Gastroesophageal sphincter (tissue), 3 donors: ENCODE results near the gene KCNT1.

Source experiments
- POLR2A ChIP-seq, 2 donors: fragments of 450-650 bp; IDR thresholded peaks; one replicate each; pipeline ENCODE4 v1.6.1; 2017; ENCODE audit warnings: antibody characterized with exemption in 2 of 2, mild to moderate bottlenecking in 2 of 2, moderate library complexity in 1 of 2
- TF ChIP-seq, protein P1 (sequence below), 4 experiments: fragments of 200-600 bp in 2 of 4; fragments of 450-650 bp in 2 of 4; sonication (generic) in 1 of 4; IDR thresholded peaks; one replicate each; pipeline ENCODE4 v1.5.1; 2017 to 2019; ENCODE audit warnings: antibody characterized with exemption in 4 of 4, mild to moderate bottlenecking in 2 of 4, moderate library complexity in 2 of 4

DNA sequence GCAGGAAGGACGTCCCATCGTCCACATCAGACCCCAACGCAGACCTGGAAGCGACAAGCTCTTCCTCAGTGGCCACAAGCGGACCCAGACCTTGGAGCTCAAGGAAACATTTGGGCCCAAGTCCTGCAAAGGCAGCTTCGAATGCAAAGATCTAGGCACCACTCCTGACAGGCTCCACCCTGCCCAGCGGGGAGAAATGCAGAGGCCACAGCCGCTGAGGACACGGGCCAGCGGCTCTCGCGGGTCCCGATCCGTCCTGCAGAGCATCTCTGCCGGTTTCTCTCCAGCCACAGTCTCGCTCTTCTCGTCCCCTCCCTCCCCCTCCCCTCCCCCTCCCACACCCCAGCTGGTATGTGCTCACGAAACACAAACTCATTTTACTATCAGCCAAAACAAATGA lies 7.6 kb upstream of the KCNT1 start:
- TF ChIP-seq, protein P1, sequence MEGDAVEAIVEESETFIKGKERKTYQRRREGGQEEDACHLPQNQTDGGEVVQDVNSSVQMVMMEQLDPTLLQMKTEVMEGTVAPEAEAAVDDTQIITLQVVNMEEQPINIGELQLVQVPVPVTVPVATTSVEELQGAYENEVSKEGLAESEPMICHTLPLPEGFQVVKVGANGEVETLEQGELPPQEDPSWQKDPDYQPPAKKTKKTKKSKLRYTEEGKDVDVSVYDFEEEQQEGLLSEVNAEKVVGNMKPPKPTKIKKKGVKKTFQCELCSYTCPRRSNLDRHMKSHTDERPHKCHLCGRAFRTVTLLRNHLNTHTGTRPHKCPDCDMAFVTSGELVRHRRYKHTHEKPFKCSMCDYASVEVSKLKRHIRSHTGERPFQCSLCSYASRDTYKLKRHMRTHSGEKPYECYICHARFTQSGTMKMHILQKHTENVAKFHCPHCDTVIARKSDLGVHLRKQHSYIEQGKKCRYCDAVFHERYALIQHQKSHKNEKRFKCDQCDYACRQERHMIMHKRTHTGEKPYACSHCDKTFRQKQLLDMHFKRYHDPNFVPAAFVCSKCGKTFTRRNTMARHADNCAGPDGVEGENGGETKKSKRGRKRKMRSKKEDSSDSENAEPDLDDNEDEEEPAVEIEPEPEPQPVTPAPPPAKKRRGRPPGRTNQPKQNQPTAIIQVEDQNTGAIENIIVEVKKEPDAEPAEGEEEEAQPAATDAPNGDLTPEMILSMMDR (IDR thresholded peaks at IDR 0.05): no peak
- no peak for TF ChIP-seq POLR2A (IDR thresholded peaks at IDR 0.05)
